Left cardiac atrium (tissue), 4 donors: ENCODE data around the gene SMYD3. TPM values are rescaled to one million over a fixed set of nuclear protein-coding genes. Genes with fewer than 3 reads are reported as not detected.
"Not testable (repeated sequence)": the region's sequence is repeated elsewhere in the genome, so short reads cannot be mapped to it uniquely, and the experiment has no call there.

Experiments used
- ATAC-seq, 2 donors: fragments of 200-7000 bp; cut with Tn5 transposase; one replicate each; pipeline ENCODE4 v1.9.1; 2020; ENCODE audit warnings: mild to moderate bottlenecking in 2 of 2, moderate library complexity in 2 of 2
- DNase-seq: peaks from one replicate; pipeline ENCODE4 v3.0.0-alpha.2; 2020
- intact Hi-C, 2 donors: fragments of 100-400 bp; cut with DNase I; formaldehyde crosslinking; loops; one replicate each; pipeline versions ENCODE4 v1.14.1 to v1.15.1; 2022 to 2023
- total RNA-seq, 2 donors: library from RNA; stranded (reverse); fragmentation: NEBNext Ultra II Directional; extraction: Animal tissue kit (Norgen Biotek cat#: 25700); gene quantifications; one replicate each; pipeline ENCODE4 v1.2.1, GENCODE V29; 2021
- donor health status: DM: no; HTN: yes; CAD: no.
- donor health status: DM: no; HTN: yes; CAD: no; lungs with severe emphysema.
- donor health status: DM: yes; HTN: yes; CAD: no.
- donor health status: Dilated cardiomyopathy.

The SMYD3 gene
- total RNA-seq, 2 donors from 2014 or later: 6.5 to 11.9 TPM

GRCh38 chr1:245948786-245949185 lies 558.3 kb downstream of the SMYD3 start:
- intact Hi-C loops: no loop called here
- no peak for ATAC-seq
- DNase-seq: no peak

DNA sequence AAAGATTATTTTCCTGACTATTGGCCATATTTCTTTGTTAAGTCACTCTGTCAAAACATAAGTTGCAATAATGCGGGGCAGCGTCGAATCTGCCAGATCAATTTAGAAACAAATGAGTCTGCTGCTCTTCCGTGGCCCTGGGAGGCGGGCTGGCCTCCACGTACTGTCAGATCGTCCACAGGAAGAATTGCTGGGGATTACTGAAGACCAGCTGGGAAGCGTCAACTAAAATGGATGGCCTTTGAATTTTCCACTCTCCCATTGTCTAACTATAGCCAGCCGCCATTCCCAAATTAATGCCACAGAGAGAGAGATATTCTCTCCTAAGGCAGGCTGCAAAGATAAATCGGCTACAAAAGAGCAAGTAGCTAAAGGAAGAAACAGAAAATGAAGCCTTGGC lies 560.2 kb downstream of the SMYD3 start:
- DNase-seq: peak; percentile 27
- intact Hi-C loops: no loop called here
- ATAC-seq: peak in 1 of 2 donors; percentile 57

DNA sequence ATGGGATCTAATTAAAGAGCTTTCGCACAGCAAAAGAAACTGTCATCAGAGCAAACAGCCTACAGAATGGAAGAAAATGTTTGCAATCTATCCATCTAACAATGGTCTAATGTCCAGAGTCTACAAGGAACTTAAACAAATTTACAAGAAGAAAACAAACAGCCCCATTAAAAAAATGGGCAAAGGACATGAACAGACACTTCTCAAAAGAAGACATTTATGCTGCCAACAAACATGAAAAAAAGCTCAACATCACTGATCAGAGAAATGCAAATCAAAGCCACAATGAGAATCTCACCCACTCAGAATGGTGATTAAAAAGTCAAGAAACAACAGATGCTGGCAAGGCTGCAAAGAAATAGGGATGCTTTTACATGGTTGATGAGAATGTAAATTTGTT lies 561.9 kb downstream of the SMYD3 start:
- intact Hi-C loops, ATAC-seq, DNase-seq: not testable (repeated sequence)

DNA sequence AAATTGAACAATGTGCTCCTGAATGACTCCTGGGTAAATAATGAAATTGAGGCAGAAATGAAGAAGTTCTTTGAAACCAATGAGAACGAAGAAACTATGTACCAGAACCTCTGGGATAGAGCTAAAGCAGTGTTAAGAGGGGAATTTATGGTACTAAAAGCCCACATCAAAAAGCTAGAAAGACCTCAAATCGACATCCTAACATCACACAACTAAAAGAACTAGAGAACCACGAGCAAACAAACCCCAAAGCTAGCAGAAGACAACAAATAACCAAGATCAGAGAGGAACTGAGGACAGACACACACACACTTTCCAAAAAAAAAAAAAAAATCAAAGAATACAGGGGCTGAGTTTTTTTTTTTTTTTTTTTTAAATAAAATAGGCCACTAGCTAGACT lies 564.2 kb downstream of the SMYD3 start:
- intact Hi-C loops: no loop called here
- DNase-seq (no peak), ATAC-seq (no peak)

DNA sequence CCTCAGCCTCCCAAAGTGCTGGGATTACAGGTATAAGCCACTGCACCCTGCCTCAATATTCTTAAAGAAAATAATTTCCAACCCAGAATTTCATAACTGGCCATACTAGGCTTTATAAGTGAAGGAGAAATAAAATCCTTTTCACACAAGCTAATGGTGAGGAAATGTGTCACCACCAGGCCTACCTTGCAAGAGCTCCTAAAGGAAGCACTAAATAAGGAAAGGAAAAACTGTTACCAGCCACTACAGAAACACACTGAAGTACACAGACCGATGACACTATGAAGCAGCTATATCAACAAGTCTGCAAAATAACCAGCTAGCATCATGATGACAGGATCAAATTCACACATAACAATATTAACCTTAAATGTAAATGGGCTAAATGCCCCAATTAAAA lies 565.3 kb downstream of the SMYD3 start:
- DNase-seq, intact Hi-C loops, ATAC-seq: not testable (repeated sequence)

DNA sequence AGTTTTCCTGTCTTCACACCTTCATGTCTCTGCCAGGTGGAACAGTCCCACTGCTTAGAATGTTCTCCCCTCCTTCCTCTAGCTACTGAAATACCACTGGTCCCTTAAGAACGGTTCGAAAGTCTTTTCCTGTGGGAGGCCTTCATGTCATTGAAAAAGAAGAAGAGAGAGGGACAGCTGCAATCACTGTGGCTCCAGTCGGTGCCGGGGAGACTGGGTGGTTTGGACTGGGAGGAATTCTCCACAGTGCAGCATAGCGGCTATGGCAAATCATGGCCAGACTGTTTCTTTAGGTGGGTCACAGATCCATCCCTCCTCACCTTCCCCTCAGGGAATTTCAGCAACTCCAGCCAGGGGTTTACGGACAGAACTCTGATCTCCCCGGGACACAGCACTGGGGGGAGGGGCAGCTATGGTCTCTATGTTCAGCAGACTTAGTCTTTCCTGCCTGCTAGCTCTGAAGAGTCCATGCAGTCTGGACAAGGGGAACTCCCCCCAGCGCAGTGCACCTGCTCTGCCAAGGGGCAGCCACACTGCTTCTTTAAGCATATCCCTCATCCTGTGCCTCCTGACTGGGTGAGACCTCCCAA lies 567.2 kb downstream of the SMYD3 start:
- intact Hi-C loops: no loop called here
- ATAC-seq (no peak), DNase-seq (no peak)

DNA sequence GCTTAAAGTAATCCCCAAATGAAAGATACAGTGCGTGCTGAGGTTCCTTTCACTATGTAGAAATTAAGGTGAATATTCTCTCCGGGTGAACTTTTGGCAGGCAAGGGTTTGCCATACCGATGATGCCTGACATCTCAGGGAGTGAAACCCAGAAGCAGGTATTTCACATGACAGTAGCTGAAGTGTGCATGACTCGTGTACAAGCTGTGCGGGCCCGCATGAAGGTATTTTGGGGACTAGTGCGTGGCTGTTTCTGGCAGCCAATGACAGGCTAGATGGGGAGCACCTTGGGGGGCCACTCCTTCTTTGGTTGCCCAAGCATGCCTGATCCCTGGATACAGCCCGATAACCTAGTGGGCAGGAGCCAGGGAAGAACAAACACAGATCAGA lies 569.0 kb downstream of the SMYD3 start:
- DNase-seq (no peak), ATAC-seq (no peak)
- intact Hi-C loops: no loop called here

DNA sequence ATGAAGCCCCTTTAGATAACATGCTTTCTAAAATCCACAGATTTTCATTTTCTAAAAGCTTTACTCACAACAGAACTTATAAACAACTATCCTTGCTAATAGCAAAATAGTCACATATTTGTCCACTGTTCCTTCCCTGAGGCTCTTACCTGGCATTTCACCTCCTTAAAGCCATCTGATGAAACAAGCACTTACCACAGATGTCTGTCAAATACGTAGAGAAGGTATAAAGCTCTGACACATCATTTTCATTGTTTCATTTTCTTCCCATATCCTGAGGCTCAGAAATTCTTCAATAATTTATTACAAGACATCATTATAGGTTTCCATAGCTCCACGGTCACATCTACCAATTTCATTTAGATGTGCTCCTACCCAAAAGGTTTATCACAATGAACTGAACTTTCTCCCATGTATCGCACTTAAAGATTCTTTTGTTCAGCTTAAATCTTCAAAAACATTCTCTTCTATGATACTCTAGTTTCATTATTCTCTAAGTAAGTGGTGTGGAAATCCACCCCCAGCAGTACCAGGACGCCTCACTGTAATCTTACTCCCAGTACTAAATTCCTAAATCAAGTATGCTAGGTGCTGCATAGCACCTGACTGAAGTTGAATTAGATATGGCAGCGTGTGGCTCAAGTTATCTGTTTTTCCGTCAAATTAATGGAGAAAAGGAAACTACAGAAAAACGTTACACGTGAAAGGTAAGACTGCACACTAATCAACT lies 569.6 kb downstream of the SMYD3 start:
- intact Hi-C loops: no loop called here
- ATAC-seq: no peak
- DNase-seq: no peak

GRCh38 chr1:245934409-245934808 lies 572.7 kb downstream of the SMYD3 start:
- no peak for ATAC-seq
- intact Hi-C loops: no loop called here
- no peak for DNase-seq

- ATAC-seq (no peak), DNase-seq (no peak)
- intact Hi-C loops: no loop called here
Observed at GRCh38 chr1:245933431-245934045, 573.5 kb downstream of the SMYD3 start.

DNA sequence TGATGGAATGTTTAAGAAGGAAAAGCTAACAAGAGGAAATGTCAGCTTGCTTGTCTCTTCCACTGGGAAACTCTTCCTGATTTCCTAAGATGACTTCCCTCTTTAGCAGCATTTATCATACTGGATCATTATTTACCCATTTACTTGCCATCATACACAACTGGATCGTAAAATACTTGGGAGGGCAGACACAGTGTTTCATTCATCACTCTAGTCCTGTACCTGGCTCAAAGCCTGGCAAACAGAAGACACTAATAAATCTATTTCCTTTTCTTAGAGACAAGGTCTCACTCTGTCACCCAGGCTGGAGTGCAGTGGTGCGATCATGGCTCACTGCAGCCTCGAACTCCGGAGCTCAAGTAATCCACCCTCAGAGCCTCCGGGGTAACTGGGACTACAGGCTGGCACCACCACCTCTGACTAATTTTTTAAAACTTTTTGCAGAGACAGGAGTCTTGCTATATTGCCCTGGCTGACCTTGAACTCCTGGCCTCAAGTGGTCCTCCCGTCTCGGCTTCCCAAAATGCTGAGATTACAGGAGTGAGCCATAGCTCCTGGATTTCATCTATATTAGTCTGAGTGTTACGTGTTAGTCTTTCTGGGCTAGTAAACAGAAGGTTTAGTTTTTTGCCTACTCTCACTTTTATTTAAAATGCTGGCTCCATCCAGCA lies 574.6 kb downstream of the SMYD3 start:
- intact Hi-C loops: no loop called here
- no peak for ATAC-seq
- no peak for DNase-seq

DNA sequence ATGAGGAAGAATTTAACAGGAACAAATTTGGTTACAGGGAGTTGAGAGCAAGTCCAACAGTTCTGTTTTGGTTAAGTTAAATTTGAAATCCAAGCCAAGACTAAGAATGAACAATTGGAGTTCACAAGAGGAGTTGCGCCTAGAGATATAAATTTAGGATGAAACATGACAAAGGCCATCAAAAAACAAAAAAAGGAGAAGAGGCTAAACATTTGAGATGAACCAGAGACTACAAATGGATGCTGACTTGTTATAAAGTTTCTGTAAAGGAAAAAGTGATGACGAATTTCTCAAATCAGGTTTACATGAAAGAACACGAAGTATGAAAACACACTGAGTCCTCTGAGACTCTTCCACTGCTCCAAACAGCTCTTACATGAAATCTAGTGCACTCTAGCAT lies 575.6 kb downstream of the SMYD3 start:
- DNase-seq (no peak), ATAC-seq (no peak)
- intact Hi-C loops: no loop called here

GRCh38 chr1:245929224-245929623 lies 577.9 kb downstream of the SMYD3 start:
- intact Hi-C loops: no loop called here
- ATAC-seq (no peak), DNase-seq (no peak)

DNA sequence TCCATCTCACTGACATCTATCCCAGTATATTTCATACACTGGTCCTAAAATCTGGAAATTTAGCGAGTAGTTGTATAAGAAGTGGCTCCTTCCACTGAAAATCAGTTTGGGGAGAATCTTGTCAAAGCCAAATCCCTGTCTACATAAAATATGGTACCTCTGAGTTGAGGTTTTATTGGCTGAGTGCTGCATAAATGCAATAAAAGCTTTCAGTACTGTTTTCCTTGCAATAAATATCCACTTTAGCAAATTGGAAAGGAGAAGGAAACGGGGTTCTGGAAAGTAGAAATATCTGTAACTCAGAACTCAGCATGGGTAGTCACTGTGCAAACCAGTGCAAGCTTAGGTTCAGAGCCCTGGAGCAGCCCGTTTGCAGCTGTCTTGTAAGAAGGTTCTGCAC lies 580.2 kb downstream of the SMYD3 start:
- DNase-seq (no peak), ATAC-seq (no peak)
- intact Hi-C loops: no loop called here

GRCh38 chr1:245923215-245923614 lies 583.9 kb downstream of the SMYD3 start:
- no peak for ATAC-seq
- intact Hi-C loops: no loop called here
- no peak for DNase-seq

- no peak for ATAC-seq
- intact Hi-C loops: no loop called here
- no peak for DNase-seq
Observed at GRCh38 chr1:245921417-245921816, 585.7 kb downstream of the SMYD3 start.

DNA sequence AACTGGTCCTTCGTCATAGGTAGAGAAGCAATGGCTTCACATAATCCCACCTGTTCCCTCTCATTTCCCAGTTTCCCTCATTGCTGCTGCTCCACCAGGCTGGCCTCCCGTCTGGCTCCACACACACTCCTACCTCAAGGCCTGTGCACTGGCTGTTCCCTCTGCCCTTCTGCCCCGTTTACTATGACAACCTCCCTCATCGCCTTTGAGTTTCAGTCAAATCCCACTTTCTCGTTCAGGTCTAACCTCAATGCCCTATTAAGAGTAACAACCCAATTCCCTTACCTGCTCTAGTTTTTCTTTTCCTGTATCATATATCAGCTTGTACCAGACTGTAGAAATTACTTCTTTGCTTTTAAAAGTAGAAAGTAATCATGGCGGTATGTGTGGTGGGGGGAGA lies 589.7 kb downstream of the SMYD3 start:
- ATAC-seq (no peak), DNase-seq (no peak)
- intact Hi-C loops: no loop called here

- ATAC-seq: no peak
- DNase-seq: no peak
- intact Hi-C loops: no loop called here
Observed at GRCh38 chr1:245915841-245916240, 591.2 kb downstream of the SMYD3 start.

DNA sequence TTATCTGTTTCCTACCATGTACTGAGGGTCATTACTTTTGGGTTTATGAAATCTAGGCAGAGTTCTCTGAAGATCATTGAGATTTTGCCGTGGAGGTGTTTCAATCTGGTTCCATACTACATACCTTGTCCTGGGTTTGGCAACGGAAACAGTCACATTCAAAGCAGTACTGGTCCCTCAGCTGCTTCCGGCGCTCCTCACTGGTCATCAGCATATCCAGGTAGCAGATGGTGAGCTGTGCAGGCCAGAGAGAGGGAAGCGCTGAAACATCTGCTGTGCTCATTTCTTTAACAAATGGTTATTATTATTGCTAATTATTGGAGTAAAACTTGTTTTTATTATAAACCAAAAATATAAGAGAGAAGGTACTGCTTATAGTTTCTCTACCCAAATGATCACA lies 591.7 kb downstream of the SMYD3 start:
- intact Hi-C loops: no loop called here
- ATAC-seq: no peak
- DNase-seq: no peak

DNA sequence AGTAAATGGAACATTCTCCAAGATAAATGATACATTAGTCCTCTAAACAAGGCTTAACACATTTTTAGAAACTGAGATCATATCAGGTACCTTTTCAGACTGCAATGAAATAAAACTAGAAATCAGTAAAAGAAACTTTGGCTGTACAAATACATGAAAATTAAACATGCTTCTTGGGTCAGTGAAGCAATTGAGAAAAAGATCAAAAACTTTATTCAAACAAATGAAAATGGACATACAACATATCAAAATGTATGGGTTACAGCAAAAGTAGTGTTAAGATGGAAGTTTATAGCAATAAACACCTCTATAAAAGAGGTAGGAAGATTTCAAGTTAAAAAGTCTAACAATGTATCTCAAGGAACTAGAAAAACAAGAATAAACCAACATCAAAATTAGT lies 598.5 kb downstream of the SMYD3 start:
- intact Hi-C loops: no loop called here
- DNase-seq: no peak
- no peak for ATAC-seq
